Colonic mucosa (tissue), 4 donors: ENCODE data around the gene SNX11. TPM values are rescaled to one million over a fixed set of nuclear protein-coding genes. Genes with fewer than 3 reads are reported as not detected.
A peak's percentile ranks its signal among the peaks of the same experiment; 100 is the strongest.

Experiments used
- DNase-seq: peaks from one replicate; pipeline ENCODE4 v3.0.0-alpha.2; 2020
- H3K27ac ChIP-seq: fragments of 200-600 bp; one replicate; pipeline ENCODE4 v1.8.0; 2021
- H3K27me3 ChIP-seq: fragments of 200-600 bp; one replicate; pipeline ENCODE4 v1.8.0; 2021
- H3K36me3 ChIP-seq: fragments of 200-600 bp; one replicate; pipeline ENCODE4 v1.8.0; 2021
- H3K4me1 ChIP-seq: fragments of 200-600 bp; one replicate; pipeline ENCODE4 v1.8.0; 2021; ENCODE audit warnings: mild to moderate bottlenecking
- H3K4me3 ChIP-seq: fragments of 200-600 bp; one replicate; pipeline ENCODE4 v1.8.0; 2021
- H3K9ac ChIP-seq, 2 donors: one replicate each; pipeline ENCODE4 v1.7.0; 2013; ENCODE audit warnings: control low read depth in 2 of 2, low read depth in 2 of 2, low read length in 2 of 2
- H3K9me3 ChIP-seq: fragments of 200-600 bp; one replicate; pipeline ENCODE4 v1.8.0; 2021
- CTCF ChIP-seq: fragments of 200-600 bp; IDR thresholded peaks from one replicate; pipeline ENCODE4 v1.8.0; 2022; ENCODE audit warnings: antibody characterized with exemption, mild to moderate bottlenecking
- intact Hi-C: fragments of 100-400 bp; cut with DNase I; formaldehyde crosslinking; loops from one replicate; pipeline ENCODE4 v1.14.1; 2022
- total RNA-seq, 2 donors: library from RNA; stranded (reverse); fragmentation: NEBNext Ultra II Directional in 1 of 2; extraction: Animal tissue kit (Norgen Biotek cat#: 25700) in 1 of 2; gene quantifications; one replicate each; pipeline ENCODE4 v1.2.1, GENCODE V29; 2021
- donor health status: healthy.
- donor health status: DM: no; HTN: no; CAD: no.
- donor health status: DM: no; HTN: no; CAD: no.

SNX11 gene
- total RNA-seq, 2 donors from 2014 or later: 18.7 to 24.4 TPM

DNA sequence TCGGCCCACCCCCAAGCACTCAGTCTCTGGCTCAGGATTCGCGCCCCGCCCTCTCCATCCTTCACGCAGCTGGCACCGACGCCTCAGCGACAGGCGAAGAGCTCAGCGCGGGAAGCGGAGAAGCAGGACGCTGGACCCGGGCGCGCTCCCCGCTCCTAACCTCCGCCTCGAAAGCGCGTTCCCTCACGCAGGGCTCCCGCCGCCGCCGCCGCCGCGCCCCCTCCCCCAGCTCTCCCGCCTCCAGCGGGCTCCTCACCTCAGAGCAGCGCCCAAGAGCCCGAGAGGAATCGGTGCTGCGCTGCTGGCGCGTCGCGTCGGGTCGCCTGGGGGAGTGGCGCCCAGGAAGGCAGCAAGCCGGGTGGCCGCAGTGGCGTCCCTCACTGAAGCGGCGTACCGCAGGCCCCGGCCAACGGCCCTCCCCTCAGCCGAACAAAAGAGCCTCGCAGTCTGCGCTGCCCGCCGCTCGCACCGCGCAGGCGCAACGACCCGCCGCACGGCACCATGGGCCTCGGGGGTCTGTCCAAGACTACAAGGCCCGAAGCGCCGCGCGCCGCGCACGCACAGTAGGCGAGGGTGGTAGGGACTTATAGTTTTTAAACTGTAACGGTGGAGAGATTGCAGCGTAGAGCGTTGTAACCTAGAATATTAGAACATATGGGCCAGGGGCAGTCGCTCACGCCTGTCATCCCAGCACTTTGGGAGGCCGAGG is 6.4 kb upstream of the SNX11 start, which contains the start of gene CBX1:
TSS of gene CBX1 (minus strand) at position 467 of the 709 bp plus-strand sequence. CDS start 24,474 bp downstream, outside the sequence.
- intact Hi-C loops: no loop called here
- peak; percentile 96 for DNase-seq
- Histone ChIP-seq H3K4me1 (peaks cover 5% of the 10 kb centered on the region), H3K9ac (peak within 1 kb of the TSS; percentile 74 to 80), H3K36me3 (no peaks in the 10 kb centered on the region), H3K9me3 (no peaks in the 10 kb centered on the region), H3K27ac (peak within 1 kb of the TSS; percentile 76), H3K27me3 (no peaks in the 10 kb centered on the region), H3K4me3 (peak within 1 kb of the TSS; percentile 64)
- no peak for TF ChIP-seq CTCF

- intact Hi-C loops: no loop called here
Observed at GRCh38 chr17:48102043-48102750, 5.4 kb upstream of the SNX11 start.

DNA sequence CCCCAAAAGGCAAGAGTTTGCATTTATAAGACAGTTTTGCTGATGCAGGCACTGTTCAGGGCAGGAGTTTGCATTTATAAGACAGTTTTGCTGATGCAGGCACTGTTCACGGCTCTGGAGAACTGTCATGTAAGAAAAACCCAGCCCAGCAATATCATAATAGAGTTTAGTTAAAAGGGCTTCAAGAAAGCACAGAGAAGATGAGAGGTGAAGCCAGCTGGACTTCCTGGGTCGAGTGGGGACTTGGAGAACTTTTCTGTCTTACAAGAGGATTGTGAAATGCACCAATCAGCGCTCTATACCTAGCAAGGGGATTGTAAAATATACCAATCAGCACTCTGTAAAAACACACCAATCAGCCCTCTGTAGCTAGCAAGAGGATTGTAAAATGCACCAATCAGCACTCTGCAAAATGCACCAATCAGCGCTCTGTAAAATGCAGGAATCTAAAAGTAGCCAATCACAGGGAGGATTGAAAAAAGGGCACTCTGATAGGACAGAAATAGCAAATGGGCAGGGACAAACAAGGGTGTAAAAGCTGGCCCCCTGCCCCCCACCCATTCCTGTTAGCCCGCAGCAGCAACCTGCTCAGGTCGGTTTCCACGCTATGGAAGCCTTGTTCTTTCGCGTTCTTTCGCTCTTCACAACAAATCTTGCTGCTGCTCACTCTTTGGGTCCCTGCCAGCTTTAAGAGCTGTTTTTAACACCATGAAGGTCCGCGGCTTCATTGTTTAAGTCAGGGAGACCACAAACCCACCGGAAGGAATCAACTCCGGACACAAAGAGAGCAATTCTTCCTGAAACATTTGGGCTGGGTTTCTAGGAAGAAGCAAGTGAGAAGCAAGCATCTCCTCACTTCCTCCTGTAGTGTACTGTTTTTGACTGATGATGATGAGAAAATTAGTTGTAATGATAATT is 4.5 kb upstream of the SNX11 start:
- intact Hi-C loops: no loop called here
- no peak for TF ChIP-seq CTCF
- no peak overlapping the region for H3K9ac ChIP-seq
- no peaks in the 10 kb centered on the region for H3K36me3 ChIP-seq
- H3K4me1 ChIP-seq: peaks cover 5% of the 10 kb centered on the region
- H3K27me3 ChIP-seq: no peaks in the 10 kb centered on the region
- no peak overlapping the region for H3K4me3 ChIP-seq
- no peaks in the 10 kb centered on the region for H3K9me3 ChIP-seq
- no peak overlapping the region for H3K27ac ChIP-seq
- DNase-seq: no peak

More at GRCh38 chr17:48102043-48102750, 5.4 kb upstream of the SNX11 start:
- no peak for DNase-seq
- TF ChIP-seq CTCF: no peak
- no peak overlapping the region for H3K27ac ChIP-seq
- peak overlapping the region; percentile 64 for H3K4me3 ChIP-seq
- H3K27me3 ChIP-seq: no peaks in the 10 kb centered on the region
- no peaks in the 10 kb centered on the region for H3K36me3 ChIP-seq
- H3K9ac ChIP-seq: no peak overlapping the region
- H3K9me3 ChIP-seq: no peaks in the 10 kb centered on the region
- peaks cover 5% of the 10 kb centered on the region for H3K4me1 ChIP-seq

- Histone ChIP-seq H3K9ac (no peak overlapping the region), H3K4me3 (no peak overlapping the region), H3K9me3 (no peaks in the 10 kb centered on the region), H3K27me3 (no peaks in the 10 kb centered on the region), H3K27ac (no peak overlapping the region), H3K36me3 (no peaks in the 10 kb centered on the region), H3K4me1 (peaks cover 12% of the 10 kb centered on the region)
- TF ChIP-seq CTCF: no peak
- DNase-seq: no peak
- intact Hi-C loops: no loop called here
Observed at GRCh38 chr17:48104440-48104839, 3.1 kb upstream of the SNX11 start.

GRCh38 chr17:48106802-48107136 is 797 bp upstream of the SNX11 start:
- intact Hi-C loops: no loop called here
- peak overlapping the region; percentile 98 for H3K27ac ChIP-seq
- H3K4me1 ChIP-seq: peaks cover 7% of the 10 kb centered on the region
- peak; percentile 28 for DNase-seq
- TF ChIP-seq CTCF: no peak
- no peaks in the 10 kb centered on the region for H3K36me3 ChIP-seq
- peak overlapping the region; percentile 85 for H3K4me3 ChIP-seq
- H3K9me3 ChIP-seq: no peaks in the 10 kb centered on the region
- no peaks in the 10 kb centered on the region for H3K27me3 ChIP-seq
- H3K9ac ChIP-seq: peak overlapping the region; percentile 64 to 98
